Cardiac fibroblast (primary cell): ENCODE results near the gene ZBTB22.
"Not testable (repeated sequence)": the region's sequence is repeated elsewhere in the genome, so short reads cannot be mapped to it uniquely, and the experiment has no call there.

ENCODE experiments used
- DNase-seq, 2 donors: peaks; one replicate each; pipeline versions ENCODE4 v3.0.0 to v3.0.0-alpha.2; 2010; ENCODE audit warnings: low read depth in 2 of 2
- H3K4me3 ChIP-seq, 2 donors: replicated peaks in 1 of 2; 1 replicate in 1 of 2; 2 replicates in 1 of 2; pipeline ENCODE4 v1.5.1; 2011; ENCODE audit warnings: low read depth in 2 of 2, low read length in 2 of 2, mild to moderate bottlenecking in 2 of 2, moderate library complexity in 1 of 2
- CTCF ChIP-seq: IDR thresholded peaks from one replicate; pipeline ENCODE4 v1.5.1; 2011; ENCODE audit warnings: low read depth, mild to moderate bottlenecking, low read length, inconsistent platforms

Gene ZBTB22

GRCh38 chr6:33276581-33276863, 41.0 kb downstream of the ZBTB22 start:
- TF ChIP-seq CTCF = no peak
- H3K4me3 ChIP-seq = peak overlapping the region; percentile 35 to 46
- DNase-seq = no peak

- H3K4me3 ChIP-seq = peak overlapping the region; percentile 7 to 35
- not testable (repeated sequence) for DNase-seq
These were observed 41.6 kb downstream of the ZBTB22 start for GRCh38 chr6:33275795-33276580.

- no peak for TF ChIP-seq CTCF
These were observed 43.3 kb downstream of the ZBTB22 start for GRCh38 chr6:33273924-33274902.

GRCh38 chr6:33273129-33273923, 44.2 kb downstream of the ZBTB22 start:
- no peak for TF ChIP-seq CTCF
- peak in 1 of 2 donors; percentile 18 for DNase-seq
- peak overlapping the region; percentile 84 to 95 for H3K4me3 ChIP-seq

More at GRCh38 chr6:33273924-33274902, 43.3 kb downstream of the ZBTB22 start:
- H3K4me3 ChIP-seq = peak overlapping the region; percentile 21 to 95
- no peak for DNase-seq

GRCh38 chr6:33272275-33273128, 45.0 kb downstream of the ZBTB22 start:
- peak overlapping the region; percentile 84 to 95 for H3K4me3 ChIP-seq
- DNase-seq = no peak
- no peak for TF ChIP-seq CTCF

- no peak for TF ChIP-seq CTCF
- peak; percentile 100 for DNase-seq
- H3K4me3 ChIP-seq = peak within 1 kb of the TSS; percentile 84 to 95
These were observed 45.9 kb downstream of the ZBTB22 start, which contains the start of the genes RPS18 and VPS52 for GRCh38 chr6:33271468-33272274. RPS18 (plus strand) TSS chr6:33272075; CDS start chr6:33272120, 45 bp downstream. VPS52 (minus strand) TSS chr6:33271876; CDS start chr6:33271675, 201 bp downstream.
